CD4-positive, alpha-beta T cell treated with Interleukin-4 for 4 hours (primary cell): Measurements from ENCODE around the gene ZSCAN5C.
A peak's percentile ranks its signal among the peaks of the same experiment; 100 is the strongest.
"Not testable (repeated sequence)": the region's sequence is repeated elsewhere in the genome, so short reads cannot be mapped to it uniquely, and the experiment has no call there.

ENCODE experiments used
- DNase-seq: peaks from one replicate; pipeline ENCODE4 v3.0.0-alpha.2; 2020

ZSCAN5C gene

DNA sequence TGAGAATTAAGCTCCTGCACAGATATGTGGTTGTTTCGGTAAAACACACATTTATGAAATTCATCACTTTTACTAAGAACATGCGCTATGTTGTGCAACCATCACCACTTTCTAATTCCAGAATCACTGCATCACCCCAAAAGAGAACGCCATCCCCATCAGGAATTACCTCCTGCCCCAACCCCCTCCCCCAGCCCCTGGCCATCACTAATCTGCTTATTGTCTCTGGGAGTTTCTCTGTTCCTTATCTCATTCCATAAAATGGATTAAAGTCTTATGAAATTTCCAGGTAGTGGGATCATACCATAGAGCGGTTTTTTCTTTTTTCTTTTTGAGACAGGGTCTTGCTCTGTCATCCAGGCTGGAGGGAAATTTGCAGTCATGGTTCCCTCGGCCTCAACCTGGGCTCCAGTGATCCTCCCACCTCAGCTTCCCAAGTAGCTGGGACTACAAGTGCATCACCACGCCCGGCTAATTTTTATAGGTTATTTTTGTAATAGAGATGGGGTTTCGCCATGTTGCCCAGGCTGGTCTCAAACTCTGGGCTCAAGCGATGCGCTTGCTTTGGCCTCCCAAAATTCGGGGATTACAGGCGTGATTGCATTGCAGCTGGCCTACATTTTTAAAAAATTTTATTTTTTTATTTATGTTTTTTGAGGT is 8.0 kb upstream of the ZSCAN5C start:
- DNase-seq, result no peak

DNA sequence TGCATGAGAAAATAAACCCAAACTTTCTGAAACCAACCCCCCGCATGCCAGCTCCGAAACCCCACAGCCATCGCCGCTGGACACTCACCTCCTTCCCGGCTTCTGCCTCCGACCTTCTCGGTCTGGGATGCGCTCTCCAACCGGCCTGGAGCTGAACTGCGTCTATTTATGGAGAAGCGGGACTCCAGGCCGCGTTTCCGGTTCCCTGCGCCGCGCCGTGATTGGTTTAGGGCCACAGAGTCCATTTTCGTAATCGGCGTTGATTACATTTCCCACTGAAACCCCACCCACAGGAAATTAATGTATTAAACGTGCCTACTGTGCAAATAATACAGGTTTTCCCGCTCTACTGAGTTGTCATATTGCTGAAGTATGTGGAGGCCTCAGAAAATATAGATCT is 4.4 kb upstream of the ZSCAN5C start, which contains the start of gene ZSCAN5B:
ZSCAN5B (minus strand) TSS at position 138 of the 400 bp plus-strand sequence. CDS start 4,731 bp downstream, outside the sequence.
- DNase-seq, result not testable (repeated sequence)

DNA sequence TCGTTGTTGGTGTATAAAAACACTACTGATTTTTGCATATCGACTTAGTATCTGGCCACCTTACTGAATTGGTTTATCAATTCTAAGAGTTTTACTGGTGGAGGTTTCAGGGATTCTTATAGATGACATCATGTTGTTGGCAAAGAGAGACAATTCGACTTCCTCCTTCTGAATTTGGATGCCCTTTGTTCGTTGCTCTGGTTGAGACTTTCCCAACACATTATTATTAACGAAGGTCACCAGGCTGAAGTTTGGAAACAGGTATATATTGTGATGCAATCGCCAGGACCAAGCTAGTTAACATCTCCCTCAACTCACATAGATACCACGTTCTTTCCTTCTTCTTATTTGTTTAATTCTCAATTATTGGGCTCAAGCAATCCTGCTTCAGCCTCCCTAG is 2.4 kb upstream of the ZSCAN5C start:
- DNase-seq, result no peak

DNA sequence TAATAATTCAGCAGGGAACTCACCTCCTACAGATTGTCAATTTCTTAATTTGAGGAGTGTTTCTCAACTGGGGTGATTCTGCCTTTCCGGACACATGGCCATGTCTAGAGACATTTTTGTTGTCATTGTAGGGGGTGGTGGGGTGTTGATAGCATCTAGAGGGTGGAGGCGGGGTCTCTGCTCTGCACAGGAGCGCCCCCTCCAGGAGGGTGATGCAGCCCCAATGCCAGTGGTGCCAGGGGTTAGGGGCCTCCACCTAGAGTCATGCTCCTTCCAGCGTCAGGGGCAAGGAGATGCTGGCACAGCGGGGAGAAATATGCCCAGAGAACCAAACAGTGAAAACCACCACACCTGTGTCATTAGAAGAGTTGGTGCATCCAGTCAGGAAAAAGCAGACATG is 5.5 kb downstream of the ZSCAN5C start:
- DNase-seq, result not testable (repeated sequence)

DNA sequence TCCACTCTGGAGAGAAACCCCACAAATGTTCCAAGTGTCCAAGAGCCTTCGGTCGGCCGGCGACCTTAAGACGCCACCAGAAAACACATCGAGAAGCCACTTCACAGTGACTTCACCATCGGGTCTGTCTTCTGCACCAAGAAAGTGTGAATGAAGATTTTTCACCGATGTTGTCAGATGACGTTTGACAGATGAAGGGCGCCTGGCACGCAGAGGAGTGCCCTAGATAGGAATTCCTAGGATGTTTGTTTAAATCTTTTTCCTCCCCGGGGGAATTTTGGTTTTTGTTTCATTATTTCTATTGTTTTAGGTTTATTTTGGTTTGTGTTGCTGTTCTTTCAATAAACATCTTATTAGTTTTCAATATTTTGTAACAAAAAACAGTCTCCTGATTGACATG is 7.0 kb downstream of the ZSCAN5C start:
- no peak for DNase-seq

DNA sequence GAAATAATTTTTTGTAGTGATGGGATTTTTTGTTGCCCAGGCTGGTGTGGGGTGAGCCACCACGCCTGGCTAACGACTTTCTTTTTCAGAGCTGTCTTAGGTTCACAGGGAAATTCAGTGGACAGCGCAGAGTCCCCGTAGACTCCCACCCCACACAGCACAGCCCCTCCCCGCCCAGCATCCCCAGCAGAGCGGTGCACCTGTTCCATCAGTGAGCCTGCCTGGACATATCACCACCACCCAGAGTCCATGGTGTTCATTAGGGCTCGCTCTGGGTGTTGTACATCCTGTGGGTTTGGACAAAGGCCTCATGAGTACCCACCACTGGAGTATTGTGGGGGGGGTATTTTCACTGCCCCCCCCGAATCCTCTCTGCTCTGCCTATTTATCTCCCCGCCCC is 8.0 kb downstream of the ZSCAN5C start:
- not testable (repeated sequence) for DNase-seq

DNA sequence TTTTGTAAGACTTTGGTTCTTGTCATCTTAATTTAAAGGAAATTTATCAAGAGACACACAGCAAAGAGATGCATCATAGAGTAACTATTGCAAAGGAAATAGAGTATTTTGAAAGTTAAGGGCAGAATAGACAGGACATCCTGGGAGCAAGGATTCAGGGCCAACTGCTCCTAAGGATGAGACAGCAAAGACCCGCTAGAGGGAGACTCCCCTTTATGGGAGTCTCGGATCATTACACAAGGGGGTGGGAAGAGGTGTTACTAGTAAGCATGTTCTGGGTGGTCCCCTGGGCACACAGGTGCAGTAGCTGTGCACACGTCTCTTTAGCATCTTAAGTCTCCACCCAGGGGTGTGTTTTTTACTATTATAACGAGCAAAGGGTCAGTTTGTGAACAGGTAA is 9.6 kb downstream of the ZSCAN5C start:
- DNase-seq, result no peak

DNA sequence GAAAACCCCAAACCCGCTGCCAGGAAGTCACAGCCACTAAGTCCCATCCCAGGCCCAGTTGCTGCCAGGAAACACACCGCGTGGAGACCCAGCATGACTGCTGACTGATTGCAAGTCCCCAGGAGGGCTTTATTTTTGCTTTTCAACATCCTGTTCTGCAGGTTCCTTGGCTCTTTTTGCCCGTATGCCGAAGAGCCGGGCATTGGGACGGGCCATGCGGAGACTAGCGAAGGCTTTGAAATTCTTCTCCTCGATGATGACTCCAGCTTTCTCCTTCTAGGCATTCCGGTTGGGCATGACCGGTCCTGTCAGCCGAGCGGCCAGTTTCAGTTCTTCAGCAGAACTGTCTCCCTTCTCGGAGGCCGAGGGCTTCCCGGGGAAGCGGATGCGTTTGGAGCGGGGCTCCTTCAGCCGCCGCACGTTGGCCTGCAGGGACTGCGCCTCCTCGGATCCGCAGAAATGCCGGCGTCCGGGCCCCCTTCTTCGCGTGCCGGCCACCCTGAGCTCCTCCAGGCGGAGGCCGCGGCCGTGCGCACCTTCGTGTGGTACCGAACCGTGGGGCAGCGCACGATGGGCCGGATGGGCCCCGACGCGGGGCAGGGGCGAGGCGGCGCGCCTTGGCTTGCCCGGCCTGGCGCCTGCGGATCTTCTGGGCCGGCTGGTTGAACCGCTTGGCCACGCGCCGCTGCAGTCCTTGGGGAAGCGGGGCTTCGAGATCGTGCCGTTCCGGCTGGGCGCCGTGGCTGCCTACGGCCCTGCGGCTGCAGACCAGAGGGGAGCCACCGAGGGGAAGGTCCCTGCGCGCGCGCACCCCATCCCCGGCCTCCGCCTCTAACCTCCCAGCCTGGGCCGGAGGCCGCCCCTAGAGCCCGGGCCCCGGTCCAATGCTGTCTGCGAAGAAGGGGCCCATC is 15.2 kb downstream of the ZSCAN5C start:
- no peak for DNase-seq

DNA sequence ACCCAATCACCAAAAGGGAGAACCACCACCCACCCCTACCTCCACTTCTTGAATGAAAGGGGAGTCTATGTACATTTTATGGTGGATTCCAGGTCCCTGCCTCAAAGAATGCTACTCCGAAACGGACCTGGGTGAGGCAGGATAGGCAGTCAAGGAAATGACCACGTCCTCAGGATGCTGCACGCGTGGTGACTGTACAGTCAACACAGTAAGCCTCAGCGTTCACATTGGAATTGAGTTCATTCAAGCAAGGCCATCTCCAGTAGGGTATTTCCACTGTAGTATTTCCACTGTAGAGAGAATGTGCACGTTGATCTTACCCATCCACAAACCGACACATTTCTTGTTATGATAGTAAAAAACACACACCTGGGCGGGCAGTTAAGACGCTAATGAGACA is 16.9 kb downstream of the ZSCAN5C start:
- no peak for DNase-seq

DNA sequence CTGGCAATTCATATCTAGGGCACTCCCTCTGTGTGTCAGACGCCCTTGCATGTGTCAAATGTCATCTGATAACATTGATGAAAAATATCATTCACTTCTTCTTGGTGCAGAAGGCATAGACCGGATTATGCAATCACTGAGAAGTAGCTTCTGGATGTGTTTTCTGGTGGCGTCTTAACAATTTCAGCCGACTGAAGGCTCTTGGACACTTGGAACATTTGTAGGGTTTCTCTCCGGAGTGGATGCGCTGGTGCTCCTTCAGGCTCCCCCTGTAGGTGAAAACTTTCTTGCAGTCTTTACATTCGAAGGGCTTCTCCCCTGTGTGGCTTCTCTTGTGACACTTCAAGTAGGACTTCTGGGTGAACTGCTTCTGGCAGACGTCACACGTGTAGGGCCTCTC is 19.4 kb downstream of the ZSCAN5C start:
- not testable (repeated sequence) for DNase-seq

DNA sequence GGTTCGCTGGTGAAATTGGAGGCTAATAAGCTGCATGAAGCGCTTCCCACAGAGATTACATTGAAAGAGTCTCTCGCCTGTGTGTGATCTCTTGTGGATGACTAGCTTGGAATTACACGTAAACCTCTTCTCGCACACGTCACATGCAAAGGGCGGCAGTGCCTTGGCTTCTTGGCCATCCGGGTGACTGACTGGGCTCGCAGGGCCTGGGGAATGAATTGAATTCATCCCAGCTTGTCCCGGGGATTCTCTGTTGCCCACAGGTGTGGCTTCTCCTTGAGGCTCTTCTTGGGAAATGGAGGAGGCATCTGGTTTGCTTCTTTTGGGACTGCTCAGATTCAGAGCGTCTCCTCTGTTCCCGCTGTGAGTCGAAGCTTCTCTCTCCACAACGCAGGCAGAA is 19.8 kb downstream of the ZSCAN5C start:
- DNase-seq, result no peak

DNA sequence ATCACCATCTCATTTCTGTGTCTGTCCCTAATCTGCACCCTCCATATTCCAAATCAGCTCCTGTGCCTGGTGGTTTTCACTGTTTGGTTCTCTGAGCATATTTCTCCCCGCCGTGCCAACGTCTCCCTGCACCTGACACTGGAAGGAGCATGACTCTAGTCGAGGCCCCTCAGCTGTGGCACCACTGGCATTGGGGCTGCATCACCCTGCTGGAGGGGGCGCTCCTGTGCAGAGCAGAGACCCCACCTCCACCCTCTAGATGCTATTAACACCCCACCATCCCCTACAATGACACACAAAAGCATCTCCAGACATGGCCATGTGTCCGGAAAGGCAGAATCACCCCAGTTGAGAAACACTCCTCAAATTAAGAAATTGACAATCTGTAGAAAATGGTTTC is 20.8 kb downstream of the ZSCAN5C start:
- no peak for DNase-seq

DNA sequence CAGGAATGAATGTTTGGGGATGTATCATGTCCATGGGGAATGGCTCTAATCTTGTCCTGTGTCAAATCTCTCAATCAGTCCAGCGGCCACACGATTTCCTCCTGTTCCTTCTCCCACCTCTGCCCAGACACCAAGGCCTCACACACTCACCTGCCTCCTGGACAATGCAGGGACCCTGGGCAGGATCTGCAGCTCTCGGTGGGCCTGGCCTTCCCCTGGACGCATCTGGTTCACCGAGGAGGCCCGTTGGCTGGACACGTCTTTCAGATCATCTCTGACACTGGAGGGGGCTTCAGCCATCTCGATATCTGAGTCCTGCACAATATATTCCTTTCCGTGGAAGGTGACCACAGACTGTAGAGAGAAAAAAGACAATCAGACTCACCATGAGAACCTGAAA is 21.4 kb downstream of the ZSCAN5C start:
- no peak for DNase-seq

DNA sequence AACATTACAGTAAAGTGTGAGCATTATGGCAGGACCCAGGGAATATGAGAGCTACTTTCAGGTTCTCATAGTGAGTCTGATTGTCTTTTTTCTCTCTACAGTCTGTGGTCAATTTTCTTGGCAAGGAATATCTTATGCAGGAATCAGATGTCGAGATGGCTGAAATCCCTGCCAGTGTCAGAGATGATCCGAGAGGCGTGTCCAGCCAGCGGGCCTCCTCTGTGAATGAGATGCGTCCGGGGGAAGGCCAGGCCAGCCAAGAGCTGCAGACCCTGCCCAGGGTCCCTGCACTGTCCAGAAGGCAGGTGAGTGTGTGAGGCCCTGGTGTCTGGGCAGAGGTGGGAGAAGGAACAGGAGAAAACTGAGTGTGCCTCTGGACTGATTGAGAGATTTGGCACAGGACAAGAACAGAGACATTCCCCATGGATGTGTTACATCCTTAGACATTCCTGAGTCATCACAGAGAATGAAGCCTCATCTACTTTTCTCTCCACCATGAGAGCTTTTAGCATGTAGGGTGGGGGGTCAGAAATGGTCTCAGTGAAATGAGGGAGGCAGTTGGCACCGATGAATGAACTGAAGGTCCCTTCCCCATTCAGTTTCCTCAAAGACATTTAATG is 43.2 kb downstream of the ZSCAN5C start:
- no peak for DNase-seq

DNA sequence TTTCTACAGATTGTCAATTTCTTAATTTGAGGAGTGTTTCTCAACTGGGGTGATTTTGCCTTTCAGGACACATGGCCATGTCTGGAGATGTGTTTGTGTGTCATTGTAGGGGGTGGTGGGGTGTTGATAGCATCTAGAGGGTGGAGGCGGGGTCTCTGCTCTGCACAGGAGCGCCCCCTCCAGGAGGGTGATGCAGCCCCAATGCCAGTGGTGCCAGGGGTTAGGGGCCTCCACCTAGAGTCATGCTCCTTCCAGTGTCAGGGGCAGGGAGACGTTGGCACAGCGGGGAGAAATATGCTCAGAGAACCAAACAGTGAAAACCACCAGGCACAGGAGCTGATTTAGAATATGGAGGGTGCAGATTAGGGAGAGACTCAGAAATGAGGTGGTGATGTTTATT is 43.7 kb downstream of the ZSCAN5C start:
- DNase-seq, result not testable (repeated sequence)

DNA sequence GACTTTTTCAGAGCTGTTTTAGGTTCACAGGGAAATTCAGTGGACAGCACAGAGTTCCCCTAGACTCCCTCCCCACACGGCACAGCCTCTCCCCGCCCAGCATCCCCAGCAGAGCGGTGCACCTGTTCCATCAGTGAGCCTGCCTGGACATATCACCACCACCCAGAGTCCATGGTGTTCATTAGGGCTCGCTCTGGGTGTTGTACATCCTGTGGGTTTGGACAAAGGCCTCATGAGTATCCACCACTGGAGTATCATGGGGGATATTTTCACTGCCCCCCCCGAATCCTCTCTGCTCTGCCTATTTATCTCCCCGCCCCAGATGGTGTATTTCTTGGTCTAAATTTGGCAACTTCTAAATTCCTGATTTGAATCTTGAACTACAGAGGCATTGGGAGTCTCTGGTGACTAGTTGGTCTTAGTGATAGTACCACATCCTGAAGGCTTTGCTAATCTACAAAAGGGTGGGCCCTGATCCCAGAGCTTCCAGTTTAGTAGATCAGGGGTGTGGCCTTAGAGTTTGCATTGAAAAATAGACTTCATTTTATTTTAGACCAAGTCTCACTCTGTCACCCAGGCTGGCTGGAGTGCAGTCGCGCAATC is 46.8 kb downstream of the ZSCAN5C start:
- DNase-seq, result not testable (repeated sequence)

DNA sequence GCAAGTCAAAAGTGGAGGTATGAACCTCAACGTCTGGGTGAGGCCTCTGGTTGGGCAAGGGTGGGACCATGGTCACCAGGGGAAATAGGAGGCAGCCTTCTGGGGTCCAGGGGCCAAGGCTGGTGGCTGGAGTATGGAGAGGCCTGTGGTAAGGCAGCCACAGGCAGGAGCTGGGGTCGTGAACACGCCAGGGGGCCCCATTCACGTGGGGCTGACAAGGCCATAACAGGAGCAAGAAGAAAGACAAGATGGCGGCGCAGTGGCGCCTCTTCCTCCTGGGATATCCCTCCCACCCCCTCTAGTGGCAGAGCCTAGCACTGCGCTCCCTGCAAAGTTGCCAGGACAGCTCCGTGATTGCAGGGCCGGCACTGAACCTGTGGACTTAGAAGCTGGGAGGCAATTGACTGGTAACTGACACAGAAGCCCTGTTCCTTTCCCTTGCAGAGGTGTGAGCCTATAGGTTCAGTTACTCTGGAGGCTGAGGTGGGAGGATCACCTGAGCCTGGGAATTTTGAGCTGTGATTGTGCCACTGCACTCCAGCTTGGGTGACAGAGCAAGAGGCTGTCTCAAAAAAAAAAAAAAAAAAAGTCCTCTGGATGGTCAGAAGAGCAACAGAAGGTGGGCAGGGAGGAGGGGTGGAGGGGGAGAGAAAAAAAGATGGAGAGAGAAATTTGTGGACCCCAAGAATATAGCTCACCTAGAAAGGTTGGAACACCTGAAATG is 50.8 kb downstream of the ZSCAN5C start:
- peak; percentile 51 for DNase-seq

DNA sequence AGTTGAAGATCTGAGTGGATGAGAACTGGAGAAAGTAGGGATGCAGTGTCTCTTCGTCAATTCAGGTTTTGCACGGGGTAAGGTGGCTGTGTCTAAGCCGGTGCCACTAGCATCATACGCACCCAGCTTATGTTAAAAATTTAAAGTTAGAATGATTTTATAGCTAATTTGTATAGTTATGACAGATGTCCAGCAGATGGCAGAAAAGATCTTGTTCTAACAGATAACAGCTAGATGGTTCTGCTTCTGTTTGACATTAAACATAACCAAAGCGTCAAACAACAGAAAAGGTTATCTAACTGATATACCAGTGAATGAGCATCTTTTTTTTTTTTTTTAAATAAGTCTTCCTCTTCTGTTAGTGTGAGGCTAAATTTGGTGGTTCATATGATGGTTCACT is 51.7 kb downstream of the ZSCAN5C start:
- peak; percentile 43 for DNase-seq

DNA sequence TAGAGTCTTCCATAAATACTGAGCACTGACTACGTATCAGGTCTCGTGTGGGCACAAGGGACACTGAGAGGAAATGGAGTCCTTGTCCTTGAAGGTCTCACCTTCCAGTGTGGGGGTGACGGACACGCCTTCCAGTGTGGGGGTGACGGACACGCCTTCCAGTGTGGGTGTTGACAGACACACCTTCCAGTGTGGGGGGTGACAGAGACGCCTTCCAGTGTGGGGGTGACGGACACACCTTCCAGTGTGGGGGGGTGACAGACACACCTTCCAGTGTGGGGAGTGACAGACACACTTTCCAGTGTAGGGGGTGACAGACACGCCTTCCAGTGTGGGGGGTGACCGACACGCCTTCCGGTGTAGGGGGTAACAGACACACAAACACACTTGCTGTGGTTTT is 56.2 kb downstream of the ZSCAN5C start:
- no peak for DNase-seq
